HL-60 (cell line): ENCODE results near the gene SAFB2.

ENCODE experiments used
- DNase-seq, 2 experiments: peaks; one replicate each; pipeline ENCODE4 v3.0.0-alpha.2; 2010 to 2020; ENCODE audit warnings: low read depth in 1 of 2, low spot score in 1 of 2
- H3K27ac ChIP-seq: fragments of 250-450 bp; sonication (Bioruptor Pico); replicated peaks from 2 replicates; pipeline ENCODE4 v1.5.1; 2020; ENCODE audit warnings: mild to moderate bottlenecking, moderate library complexity
- H3K27me3 ChIP-seq: fragments of 250-450 bp; sonication (Bioruptor Pico); 2 replicates; pipeline ENCODE4 v1.5.1; 2021; ENCODE audit warnings: mild to moderate bottlenecking, moderate library complexity; ENCODE audit not compliant: insufficient read depth, poor library complexity, severe bottlenecking
- H3K4me3 ChIP-seq: replicated peaks from 2 replicates; pipeline ENCODE4 v1.5.1; 2011; ENCODE audit warnings: mild to moderate bottlenecking, control low read depth, low read length; ENCODE audit not compliant: insufficient read depth
- GABPA ChIP-seq: IDR thresholded peaks from 2 replicates; pipeline ENCODE4 v1.6.1; 2012; ENCODE audit warnings: low read depth
- POLR2AphosphoS5 ChIP-seq: IDR thresholded peaks from 2 replicates; pipeline ENCODE4 v1.6.1; 2012; ENCODE audit warnings: low read depth
- REST ChIP-seq: IDR thresholded peaks from 2 replicates; pipeline ENCODE4 v1.6.1; 2012; ENCODE audit warnings: low read depth; ENCODE audit not compliant: insufficient replicate concordance
- SPI1 ChIP-seq: IDR thresholded peaks from 2 replicates; pipeline ENCODE4 v1.6.1; 2012; ENCODE audit warnings: low read depth, mild to moderate bottlenecking, borderline replicate concordance
- TF ChIP-seq, protein P1 (sequence below): IDR thresholded peaks from one replicate; pipeline ENCODE4 v1.5.1; 2011; ENCODE audit warnings: low read length, control low read depth, inconsistent platforms; ENCODE audit not compliant: insufficient read depth

The SAFB2 gene

DNA sequence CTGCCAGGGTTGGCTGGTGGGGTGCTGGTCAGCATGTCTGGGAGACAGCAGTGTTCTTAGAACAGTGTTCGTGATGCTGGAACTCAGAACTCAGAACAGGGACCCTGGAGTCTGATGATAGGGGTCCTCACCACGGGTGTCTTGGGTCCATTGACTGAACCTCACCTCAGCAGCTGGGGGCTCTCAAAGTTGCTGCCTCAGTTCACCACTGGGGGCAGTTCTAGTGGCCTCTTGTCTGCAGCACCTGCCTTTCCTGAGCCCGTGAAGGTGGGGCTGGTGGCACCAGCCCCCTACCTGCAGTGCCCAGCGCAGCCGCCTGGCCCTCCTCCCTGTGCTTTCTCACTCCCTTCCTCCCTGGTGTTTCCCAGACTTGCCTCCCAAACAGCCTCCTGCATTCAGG, 28.8 kb upstream of the SAFB2 start:
- TF ChIP-seq, protein P1, sequence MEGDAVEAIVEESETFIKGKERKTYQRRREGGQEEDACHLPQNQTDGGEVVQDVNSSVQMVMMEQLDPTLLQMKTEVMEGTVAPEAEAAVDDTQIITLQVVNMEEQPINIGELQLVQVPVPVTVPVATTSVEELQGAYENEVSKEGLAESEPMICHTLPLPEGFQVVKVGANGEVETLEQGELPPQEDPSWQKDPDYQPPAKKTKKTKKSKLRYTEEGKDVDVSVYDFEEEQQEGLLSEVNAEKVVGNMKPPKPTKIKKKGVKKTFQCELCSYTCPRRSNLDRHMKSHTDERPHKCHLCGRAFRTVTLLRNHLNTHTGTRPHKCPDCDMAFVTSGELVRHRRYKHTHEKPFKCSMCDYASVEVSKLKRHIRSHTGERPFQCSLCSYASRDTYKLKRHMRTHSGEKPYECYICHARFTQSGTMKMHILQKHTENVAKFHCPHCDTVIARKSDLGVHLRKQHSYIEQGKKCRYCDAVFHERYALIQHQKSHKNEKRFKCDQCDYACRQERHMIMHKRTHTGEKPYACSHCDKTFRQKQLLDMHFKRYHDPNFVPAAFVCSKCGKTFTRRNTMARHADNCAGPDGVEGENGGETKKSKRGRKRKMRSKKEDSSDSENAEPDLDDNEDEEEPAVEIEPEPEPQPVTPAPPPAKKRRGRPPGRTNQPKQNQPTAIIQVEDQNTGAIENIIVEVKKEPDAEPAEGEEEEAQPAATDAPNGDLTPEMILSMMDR, result no peak
- TF ChIP-seq GABPA (no peak), SPI1 (no peak), POLR2AphosphoS5 (no peak), REST (no peak)
- Histone ChIP-seq H3K27ac (no peak overlapping the region), H3K27me3 (no peaks in the 10 kb centered on the region), H3K4me3 (no peak overlapping the region)
- DNase-seq, result no peak

DNA sequence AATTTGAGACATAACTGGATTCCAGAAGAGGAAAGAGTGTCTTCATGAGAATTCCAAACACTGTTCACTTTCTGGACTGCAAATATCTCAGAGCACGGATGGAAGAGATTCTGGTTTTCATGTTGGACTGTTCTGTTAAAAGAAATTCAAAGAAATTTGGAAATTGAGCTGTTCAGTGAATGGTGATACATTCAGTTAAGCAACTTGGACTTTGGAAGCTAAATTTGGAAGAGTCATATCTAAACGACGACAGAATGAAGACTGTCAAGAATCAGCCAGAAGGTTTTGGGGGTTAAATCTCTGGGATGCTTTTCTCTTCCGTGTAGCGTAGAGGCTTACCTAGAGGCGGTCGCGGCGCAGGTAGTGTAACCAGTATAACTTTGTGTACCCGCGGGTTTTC, 25.9 kb upstream of the SAFB2 start:
- TF ChIP-seq SPI1 (no peak), GABPA (no peak), POLR2AphosphoS5 (no peak), REST (no peak)
- TF ChIP-seq, protein P1, result no peak
- H3K4me3 ChIP-seq, result no peak overlapping the region
- no peaks in the 10 kb centered on the region for H3K27me3 ChIP-seq
- DNase-seq, result no peak
- H3K27ac ChIP-seq, result no peak overlapping the region

DNA sequence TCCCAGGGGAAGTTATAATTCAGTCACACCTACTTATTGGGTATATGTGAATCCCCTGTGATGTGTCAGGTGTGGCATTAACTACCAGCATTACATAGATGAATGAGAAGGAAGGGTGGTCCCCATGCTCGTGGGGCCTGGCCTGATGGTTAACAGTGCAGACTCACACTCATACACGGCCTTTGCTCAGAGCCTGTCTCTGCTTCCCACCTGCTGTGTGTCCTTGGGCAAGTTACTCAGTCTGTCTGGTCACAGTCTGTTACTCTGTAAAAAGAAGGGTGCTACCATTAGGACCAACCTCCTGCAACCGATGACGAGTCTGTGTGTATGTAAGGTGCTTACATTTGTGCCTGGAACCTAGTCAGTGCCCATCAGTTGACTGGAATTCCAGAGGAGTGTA, 24.1 kb upstream of the SAFB2 start:
- Histone ChIP-seq H3K27me3 (no peaks in the 10 kb centered on the region), H3K27ac (no peak overlapping the region), H3K4me3 (no peak overlapping the region)
- no peak for TF ChIP-seq REST
- no peak for TF ChIP-seq POLR2AphosphoS5
- TF ChIP-seq, protein P1, result no peak
- no peak for TF ChIP-seq GABPA
- no peak for TF ChIP-seq SPI1
- DNase-seq, result no peak
